ENCODE measurements around the gene DCUN1D3. TPM values are rescaled to one million over a fixed set of nuclear protein-coding genes. Genes with fewer than 3 reads are reported as not detected.
A peak's percentile ranks its signal among the peaks of the same experiment; 100 is the strongest.

DCUN1D3 gene
- total and polyA plus RNA-seq, 2 experiments from 2014 or later: 8.5 to 13.7 TPM

DNA sequence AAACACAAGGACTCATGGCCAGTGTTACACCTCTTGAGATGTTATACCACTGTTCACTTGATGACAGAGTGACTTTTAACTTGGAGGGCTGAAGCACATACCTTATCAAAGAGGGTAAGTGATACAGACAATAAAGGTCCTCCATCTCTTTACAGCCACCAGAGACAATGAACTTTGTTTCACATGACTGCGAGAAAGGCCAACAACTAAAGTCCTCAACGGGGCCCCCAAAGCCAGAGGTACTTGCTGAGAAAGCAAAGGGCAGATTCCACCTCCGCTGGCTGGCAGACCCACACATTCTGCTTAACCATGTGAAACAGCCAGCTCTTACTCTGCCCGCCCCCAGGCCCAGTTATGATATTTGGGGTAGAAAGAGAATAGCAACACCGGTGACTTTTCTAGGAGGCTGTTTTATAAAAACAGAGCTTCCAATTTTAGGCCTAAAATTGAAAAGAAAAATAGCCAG lies 21.4 kb downstream of the DCUN1D3 start:
- ATAC-seq (peak; percentile 47), DNase-seq (ENCODE audit: low spot score) (no peak)
- Mint-ChIP-seq H3K27ac (peak overlapping the region; percentile 84), H3K27me3 (ENCODE audit: insufficient read depth, low read depth, poor library complexity) (peaks cover 3% of the 10 kb centered on the region), H3K36me3 (ENCODE audit: low read depth) (no peaks in the 10 kb centered on the region; the same call in 2 of the 3 replicates), H3K4me3 (no peak overlapping the region), H3K9me3 (no peaks in the 10 kb centered on the region), H3K4me1 (peaks cover 37% of the 10 kb centered on the region)
- TF ChIP-seq ZNF331 (CRISPR knock-in tag; IDR thresholded peaks at IDR 0.05; ENCODE audit: low read depth) (no peak), EZH2 (IDR thresholded peaks at IDR 0.05; ENCODE audit: low read depth, unreplicated experiment) (no peak), STAT1 (IDR thresholded peaks at IDR 0.05; ENCODE audit: unreplicated experiment) (no peak), CREB1 (CRISPR knock-in tag; IDR thresholded peaks at IDR 0.05; ENCODE audit: low read depth) (no peak), EZH2phosphoT487 (IDR thresholded peaks at IDR 0.05; ENCODE audit: unreplicated experiment) (no peak), NANOG (IDR thresholded peaks at IDR 0.05; ENCODE audit: borderline replicate concordance) (no peak), POLR2AphosphoS5 (IDR thresholded peaks at IDR 0.05; ENCODE audit: low read depth) (no peak), JUNB (IDR thresholded peaks at IDR 0.05; ENCODE audit: unreplicated experiment) (no peak), ETS1 (IDR thresholded peaks at IDR 0.05) (no peak), ZNF114 (CRISPR knock-in tag; IDR thresholded peaks at IDR 0.05) (no peak), ZNF462 (CRISPR knock-in tag; IDR thresholded peaks at IDR 0.05) (no peak)
- TF ChIP-seq, protein P1, sequence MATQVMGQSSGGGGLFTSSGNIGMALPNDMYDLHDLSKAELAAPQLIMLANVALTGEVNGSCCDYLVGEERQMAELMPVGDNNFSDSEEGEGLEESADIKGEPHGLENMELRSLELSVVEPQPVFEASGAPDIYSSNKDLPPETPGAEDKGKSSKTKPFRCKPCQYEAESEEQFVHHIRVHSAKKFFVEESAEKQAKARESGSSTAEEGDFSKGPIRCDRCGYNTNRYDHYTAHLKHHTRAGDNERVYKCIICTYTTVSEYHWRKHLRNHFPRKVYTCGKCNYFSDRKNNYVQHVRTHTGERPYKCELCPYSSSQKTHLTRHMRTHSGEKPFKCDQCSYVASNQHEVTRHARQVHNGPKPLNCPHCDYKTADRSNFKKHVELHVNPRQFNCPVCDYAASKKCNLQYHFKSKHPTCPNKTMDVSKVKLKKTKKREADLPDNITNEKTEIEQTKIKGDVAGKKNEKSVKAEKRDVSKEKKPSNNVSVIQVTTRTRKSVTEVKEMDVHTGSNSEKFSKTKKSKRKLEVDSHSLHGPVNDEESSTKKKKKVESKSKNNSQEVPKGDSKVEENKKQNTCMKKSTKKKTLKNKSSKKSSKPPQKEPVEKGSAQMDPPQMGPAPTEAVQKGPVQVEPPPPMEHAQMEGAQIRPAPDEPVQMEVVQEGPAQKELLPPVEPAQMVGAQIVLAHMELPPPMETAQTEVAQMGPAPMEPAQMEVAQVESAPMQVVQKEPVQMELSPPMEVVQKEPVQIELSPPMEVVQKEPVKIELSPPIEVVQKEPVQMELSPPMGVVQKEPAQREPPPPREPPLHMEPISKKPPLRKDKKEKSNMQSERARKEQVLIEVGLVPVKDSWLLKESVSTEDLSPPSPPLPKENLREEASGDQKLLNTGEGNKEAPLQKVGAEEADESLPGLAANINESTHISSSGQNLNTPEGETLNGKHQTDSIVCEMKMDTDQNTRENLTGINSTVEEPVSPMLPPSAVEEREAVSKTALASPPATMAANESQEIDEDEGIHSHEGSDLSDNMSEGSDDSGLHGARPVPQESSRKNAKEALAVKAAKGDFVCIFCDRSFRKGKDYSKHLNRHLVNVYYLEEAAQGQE (IDR thresholded peaks at IDR 0.05; ENCODE audit: unreplicated experiment): no peak
- TF ChIP-seq, protein P2, sequence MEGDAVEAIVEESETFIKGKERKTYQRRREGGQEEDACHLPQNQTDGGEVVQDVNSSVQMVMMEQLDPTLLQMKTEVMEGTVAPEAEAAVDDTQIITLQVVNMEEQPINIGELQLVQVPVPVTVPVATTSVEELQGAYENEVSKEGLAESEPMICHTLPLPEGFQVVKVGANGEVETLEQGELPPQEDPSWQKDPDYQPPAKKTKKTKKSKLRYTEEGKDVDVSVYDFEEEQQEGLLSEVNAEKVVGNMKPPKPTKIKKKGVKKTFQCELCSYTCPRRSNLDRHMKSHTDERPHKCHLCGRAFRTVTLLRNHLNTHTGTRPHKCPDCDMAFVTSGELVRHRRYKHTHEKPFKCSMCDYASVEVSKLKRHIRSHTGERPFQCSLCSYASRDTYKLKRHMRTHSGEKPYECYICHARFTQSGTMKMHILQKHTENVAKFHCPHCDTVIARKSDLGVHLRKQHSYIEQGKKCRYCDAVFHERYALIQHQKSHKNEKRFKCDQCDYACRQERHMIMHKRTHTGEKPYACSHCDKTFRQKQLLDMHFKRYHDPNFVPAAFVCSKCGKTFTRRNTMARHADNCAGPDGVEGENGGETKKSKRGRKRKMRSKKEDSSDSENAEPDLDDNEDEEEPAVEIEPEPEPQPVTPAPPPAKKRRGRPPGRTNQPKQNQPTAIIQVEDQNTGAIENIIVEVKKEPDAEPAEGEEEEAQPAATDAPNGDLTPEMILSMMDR (conservative IDR thresholded peaks at IDR 0.05; ENCODE audit: low read depth in 2 of 2): no peak
- H3K27me3 ChIP-seq (ENCODE audit: insufficient read depth): no peaks in the 10 kb centered on the region
- peaks cover 30% of the 10 kb centered on the region for H3K4me1 ChIP-seq (ENCODE audit: insufficient read depth)
- H3K4me2 ChIP-seq: no peak overlapping the region
- H2AFZ ChIP-seq: no peak overlapping the region
- no peak overlapping the region for H3K4me3 ChIP-seq
- H3K79me2 ChIP-seq (replicated peaks; ENCODE audit: insufficient read depth): peaks cover 96% of the 10 kb centered on the region
- H4K20me1 ChIP-seq (replicated peaks; ENCODE audit: insufficient read depth): peaks cover 7% of the 10 kb centered on the region
- no peaks in the 10 kb centered on the region for H3F3A ChIP-seq (replicated peaks; ENCODE audit: low read depth)
- no peaks in the 10 kb centered on the region for H3K9me2 ChIP-seq (ENCODE audit: insufficient read depth)
- H3K36me3 ChIP-seq (ENCODE audit: insufficient read depth): no peaks in the 10 kb centered on the region
- no peak overlapping the region for H3K27ac ChIP-seq (ENCODE audit: low read depth)
